HepG2 (cell line): ENCODE data around the gene GCNT2. TPM values are rescaled to one million over a fixed set of nuclear protein-coding genes. Genes with fewer than 3 reads are reported as not detected.

Source experiments
- ATAC-seq: fragments of 200-7000 bp; cut with Tn5 transposase; 3 replicates; pipeline ENCODE4 v1.9.1; 2020; ENCODE audit warnings: mild to moderate bottlenecking, moderate library complexity
- BruUV-seq: library from RNA; stranded (reverse); fragments of 400-500 nt; replicated peaks from 2 replicates; lab custom pipeline; 2021; lab: Mats Ljungman, UMichigan
- CTCF ChIA-PET: fragments of 300-600 bp; formaldehyde crosslinking; extraction: SDS; loops from one replicate; lab custom pipeline; 2021; ENCODE audit warnings: low total read pairs, inconsistent platforms, low intra/inter-chr PET ratio; lab: Yijun Ruan, JAX
- POLR2A ChIA-PET: fragments of 350-600 bp; sonication (Branson Sonifier 250); formaldehyde crosslinking; loops from one replicate; lab custom pipeline; 2020; ENCODE audit warnings: antibody characterized with exemption, inconsistent platforms; lab: Yijun Ruan, JAX
- DNase-seq: peaks from one replicate; pipeline ENCODE4 v3.0.0-alpha.2; 2015; ENCODE audit warnings: low spot score
- FAIRE-seq: peaks from 3 replicates; lab custom pipeline; 2011; peaks lifted over from hg19 to GRCh38; lab: Jason Lieb, UNC
- H2AFZ ChIP-seq: one replicate; pipeline ENCODE4 v1.6.1; 2011; ENCODE audit warnings: low read length, inconsistent platforms
- H3K27ac ChIP-seq: fragments of 300-600 bp; 3 replicates; pipeline ENCODE4 v1.8.0; 2011; ENCODE audit warnings: mixed run types, mild to moderate bottlenecking, mixed read lengths, low read length, inconsistent platforms; ENCODE audit not compliant: insufficient read depth; ENCODE audit errors: extremely low read length
- H3K27me3 ChIP-seq, 2 experiments: fragments of 200-600 bp in 1 of 2; 2 replicates in 1 of 2; 3 replicates in 1 of 2; pipeline versions ENCODE4 v1.6.0 to v1.8.0; 2011; ENCODE audit warnings: low read length in 2 of 2, mild to moderate bottlenecking in 2 of 2, moderate library complexity in 2 of 2, inconsistent platforms in 1 of 2; ENCODE audit not compliant: insufficient read depth in 2 of 2, control insufficient read depth in 1 of 2
- H3K36me3 ChIP-seq, 2 experiments: fragments of 200-600 bp in 1 of 2; replicated peaks in 1 of 2; 2 replicates in 1 of 2; 3 replicates in 1 of 2; pipeline versions ENCODE4 v1.5.1 to v1.8.0; 2011; ENCODE audit warnings: low read length in 2 of 2, inconsistent platforms in 1 of 2; ENCODE audit not compliant: insufficient read depth in 2 of 2, control insufficient read depth in 1 of 2
- H3K4me1 ChIP-seq: 2 replicates; pipeline ENCODE4 v1.5.1; 2012; ENCODE audit warnings: low read length, inconsistent platforms; ENCODE audit not compliant: insufficient read depth
- H3K4me2 ChIP-seq: 2 replicates; pipeline ENCODE4 v1.6.0; 2011; ENCODE audit warnings: low read depth, low read length, inconsistent platforms
- H3K4me3 ChIP-seq, 3 experiments: fragments of 200-600 bp in 1 of 3; sonication (generic), shearing (Covaris generic) in 1 of 3; replicated peaks in 1 of 3; 2 replicates each; pipeline ENCODE4 v1.5.1; 2011 to 2016; ENCODE audit warnings: low read length in 3 of 3, inconsistent platforms in 2 of 3, low read depth in 2 of 3, mild to moderate bottlenecking in 2 of 3, control low read depth in 1 of 3, mixed read lengths in 1 of 3; ENCODE audit not compliant: insufficient read depth in 1 of 3
- H3K79me2 ChIP-seq: one replicate; pipeline ENCODE4 v1.6.1; 2011; ENCODE audit warnings: low read length, inconsistent platforms; ENCODE audit not compliant: insufficient read depth
- H3K9ac ChIP-seq: 2 replicates; pipeline ENCODE4 v1.6.0; 2011; ENCODE audit warnings: mild to moderate bottlenecking, low read depth, low read length, inconsistent platforms; ENCODE audit not compliant: insufficient read depth
- H3K9me3 ChIP-seq: 2 replicates; pipeline ENCODE4 v1.5.1; 2012; ENCODE audit warnings: mild to moderate bottlenecking, low read length
- H4K20me1 ChIP-seq: 2 replicates; pipeline ENCODE4 v1.6.0; 2011; ENCODE audit warnings: inconsistent platforms, mild to moderate bottlenecking, low read length, moderate library complexity; ENCODE audit not compliant: insufficient read depth
- ARNTL ChIP-seq: sonication (generic); formaldehyde crosslinking; IDR thresholded peaks from 2 replicates; pipeline ENCODE4 v1.4.0; 2020; ENCODE audit warnings: mild to moderate bottlenecking, missing genetic modification reagents
- ATF4 ChIP-seq, 2 experiments: fragments of 450-650 bp in 1 of 2; sonication (generic) in 1 of 2; formaldehyde crosslinking; IDR thresholded peaks; 2 replicates each; pipeline versions ENCODE4 v1.5.0 to v1.8.0; 2020 to 2022; ENCODE audit warnings: mild to moderate bottlenecking in 1 of 2, missing genetic modification reagents in 1 of 2
- ATF7 ChIP-seq, 2 experiments: fragments of 450-650 bp in 1 of 2; sonication (generic) in 1 of 2; formaldehyde crosslinking in 1 of 2; IDR thresholded peaks; 2 replicates each; pipeline versions ENCODE4 v1.4.0 to v1.6.1; 2016 to 2020; ENCODE audit warnings: antibody characterized with exemption in 1 of 2, mild to moderate bottlenecking in 1 of 2, missing genetic modification reagents in 1 of 2
- CENPT ChIP-seq: sonication (generic); formaldehyde crosslinking; IDR thresholded peaks from 2 replicates; pipeline ENCODE4 v1.8.0; 2022; ENCODE audit warnings: low read depth, mild to moderate bottlenecking, moderate library complexity, missing genetic modification reagents
- FOXA1 ChIP-seq, 2 experiments: fragments of 450-650 bp in 1 of 2; sonication (generic) in 1 of 2; formaldehyde crosslinking in 1 of 2; IDR thresholded peaks; 2 replicates each; pipeline versions ENCODE4 v1.4.0 to v1.6.1; 2016 to 2020; ENCODE audit warnings: missing genetic modification reagents in 1 of 2
- FOXP1 ChIP-seq, 2 experiments: fragments of 450-650 bp in 1 of 2; IDR thresholded peaks; 2 replicates each; pipeline ENCODE4 v1.6.1; 2017 to 2018; ENCODE audit warnings: antibody characterized with exemption in 1 of 2
- GZF1 ChIP-seq: sonication (generic); formaldehyde crosslinking; IDR thresholded peaks from 2 replicates; pipeline ENCODE4 v1.5.1; 2020; ENCODE audit warnings: mild to moderate bottlenecking, missing genetic modification reagents
- HDAC6 ChIP-seq: fragments of 200-600 bp; sonication (generic); IDR thresholded peaks from 2 replicates; pipeline ENCODE4 v1.7.0; 2017; ENCODE audit warnings: mild to moderate bottlenecking, antibody characterized with exemption, low read length, low read depth
- HMGA1 ChIP-seq: sonication (generic); formaldehyde crosslinking; conservative IDR thresholded peaks from 2 replicates; pipeline ENCODE4 v1.4.0; 2020; ENCODE audit warnings: missing genetic modification reagents
- HNRNPL ChIP-seq: fragments of 200-400 bp; formaldehyde crosslinking; IDR thresholded peaks from 2 replicates; pipeline ENCODE4 v1.6.1; 2017; ENCODE audit warnings: mild to moderate bottlenecking, low read depth, low read length
- HOXA7 ChIP-seq: sonication (generic); formaldehyde crosslinking; IDR thresholded peaks from 2 replicates; pipeline ENCODE4 v1.8.1; 2022; ENCODE audit warnings: mild to moderate bottlenecking, missing genetic modification reagents, moderate library complexity
- KAT8 ChIP-seq: IDR thresholded peaks from 2 replicates; pipeline ENCODE4 v1.6.1; 2016; ENCODE audit warnings: missing genetic modification reagents, missing compliant biosample characterization
- MAFF ChIP-seq: IDR thresholded peaks from 2 replicates; pipeline ENCODE4 v1.6.1; 2011; ENCODE audit warnings: low read depth, low read length, improper control_type of control experiment
- NR1H2 ChIP-seq: sonication (generic); formaldehyde crosslinking; IDR thresholded peaks from 2 replicates; pipeline ENCODE4 v1.8.1; 2022; ENCODE audit warnings: low read depth, missing genetic modification reagents, borderline replicate concordance
- PPARG ChIP-seq: conservative IDR thresholded peaks from 2 replicates; pipeline ENCODE4 v1.6.1; 2016; ENCODE audit warnings: missing biosample characterization, missing genetic modification reagents
- PRMT3 ChIP-seq: sonication (generic); formaldehyde crosslinking; IDR thresholded peaks from 2 replicates; pipeline ENCODE4 v1.8.1; 2022; ENCODE audit warnings: low read depth, mild to moderate bottlenecking, moderate library complexity, missing genetic modification reagents, borderline replicate concordance
- RFX1 ChIP-seq: fragments of 450-650 bp; IDR thresholded peaks from 2 replicates; pipeline ENCODE4 v1.6.1; 2017
- SKIL ChIP-seq: sonication (generic); formaldehyde crosslinking; IDR thresholded peaks from 2 replicates; pipeline ENCODE4 v1.8.0; 2022; ENCODE audit warnings: missing genetic modification reagents, mild to moderate bottlenecking, moderate library complexity, borderline replicate concordance
- SP2 ChIP-seq: sonication (generic); formaldehyde crosslinking; IDR thresholded peaks from 2 replicates; pipeline ENCODE4 v1.5.1; 2020; ENCODE audit warnings: mild to moderate bottlenecking, missing genetic modification reagents
- TSC22D2 ChIP-seq: sonication (generic); formaldehyde crosslinking; IDR thresholded peaks from 2 replicates; pipeline ENCODE4 v1.5.1; 2020; ENCODE audit warnings: missing genetic modification reagents, mild to moderate bottlenecking, borderline replicate concordance
- ZNF3 ChIP-seq: IDR thresholded peaks from 2 replicates; pipeline ENCODE4 v1.7.0; 2017; ENCODE audit warnings: inconsistent platforms
- ZNF780A ChIP-seq: sonication (generic); formaldehyde crosslinking; IDR thresholded peaks from 2 replicates; pipeline ENCODE4 v1.8.0; 2022; ENCODE audit warnings: mild to moderate bottlenecking, missing genetic modification reagents, moderate library complexity
- WGBS: methylation state at CpG from one replicate; pipeline ENCODE4 v1.1.6; 2017; ENCODE audit warnings: low lambda C conversion rate; 5-methylcytosine and 5-hydroxymethylcytosine counted together
- in situ Hi-C: cut with HindIII; loops from 2 replicates; pipeline ENCODE4 v1.10.0; 2017; ENCODE audit warnings: low pct_unique_long_range_greater_than_20kb; ENCODE audit not compliant: extremely low pct_ligation_motif_present
- intact Hi-C: fragments of 100-400 bp; cut with micrococcal nuclease; formaldehyde crosslinking; loops from one replicate; pipeline ENCODE4 v1.10.0; 2022; ENCODE audit not compliant: unreplicated experiment
- polyA plus RNA-seq, 8 experiments: library from polyadenylated mRNA; depleted of rRNA in 3 of 8; stranded (reverse) in 7 of 8; unstranded in 1 of 8; fragments of >200 nt; fragmentation: Illumina TruSeq in 4 of 8; extraction: Trizol in 4 of 8; gene quantifications; 2 replicates each; pipeline versions ENCODE4 v1.2.1 to v1.2.3, GENCODE V29; 2011 to 2016; ENCODE audit warnings: low read depth in 4 of 8, missing spikeins in 1 of 8, mixed read lengths in 1 of 8; ENCODE audit not compliant: insufficient read depth in 1 of 8
- total RNA-seq, 5 experiments: library from RNA; depleted of rRNA; stranded (reverse); fragments of >200 nt; fragmentation: Illumina TruSeq; extraction: Trizol; gene quantifications; 2 replicates each; pipeline ENCODE4 v1.2.3, GENCODE V29; 2016; ENCODE audit warnings: low read depth in 1 of 5

Gene GCNT2
- total and polyA plus RNA-seq, 2 of the 13 experiments (the other 11 are each of a cell fraction or from before 2014, with no cell fraction given): 11.8 to 31.9 TPM

DNA sequence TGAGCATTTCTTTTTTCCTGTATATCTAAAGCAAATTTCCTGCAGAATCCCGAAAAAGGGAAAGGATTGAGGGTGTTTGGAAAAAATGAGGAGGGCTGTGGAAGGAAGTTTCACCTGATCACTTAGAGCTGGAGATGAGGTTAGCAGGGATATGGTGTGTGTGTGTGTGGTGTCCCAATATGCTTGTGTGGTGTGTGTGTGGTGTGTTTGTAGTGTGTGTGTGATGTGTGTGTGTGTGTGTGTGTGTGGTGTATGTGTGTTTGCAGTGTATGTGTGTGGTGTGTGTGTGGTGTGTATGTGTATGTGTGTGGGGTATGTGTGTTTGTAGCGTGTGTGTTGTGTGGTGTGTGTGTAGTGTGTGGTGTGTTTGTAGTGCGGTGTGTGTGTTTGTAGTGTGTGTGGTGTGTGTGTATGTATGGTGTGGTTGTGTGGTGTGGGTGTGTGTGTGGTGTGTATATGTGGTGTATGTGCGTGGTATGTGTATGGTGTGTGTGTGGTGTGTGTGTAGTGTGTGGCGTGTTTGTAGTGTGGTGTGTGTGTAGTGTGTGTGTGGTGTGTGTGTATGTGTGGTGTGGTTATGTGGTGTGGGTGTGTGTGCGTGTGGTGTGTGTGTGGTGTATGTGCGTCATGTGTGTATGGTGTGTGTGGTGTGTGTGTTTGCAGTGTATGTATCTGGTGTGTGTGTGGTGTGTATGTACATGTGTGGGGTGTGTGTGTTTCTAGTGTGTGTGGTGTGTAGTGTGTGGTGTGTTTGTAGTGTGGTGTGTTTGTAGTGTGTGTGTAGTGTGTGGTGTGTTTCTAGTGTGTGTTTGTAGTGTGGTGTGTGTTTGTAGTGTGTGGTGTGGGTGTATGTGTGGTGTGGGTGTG is 67.6 kb downstream of the GCNT2 start:
- Histone ChIP-seq H3K36me3 (peaks cover 0 to 3% of the 10 kb centered on the region in 2 experiments; a peak in 1 of 5 replicates), H3K27me3 (no peaks in the 10 kb centered on the region; a peak in 1 of 5 replicates), H4K20me1 (no peaks in the 10 kb centered on the region; the same call in none of the 2 replicates), H3K27ac (no peak overlapping the region), H3K4me1 (peaks cover 13% of the 10 kb centered on the region), H3K9me3 (no peaks in the 10 kb centered on the region), H2AFZ (no peak overlapping the region), H3K79me2 (no peaks in the 10 kb centered on the region), H3K4me2 (no peak overlapping the region), H3K4me3 (no peak overlapping the region), H3K9ac (no peak overlapping the region)
- ChIA-PET POLR2A (no interaction called here), CTCF (no interaction called here)
- no TSS peak for BruUV-seq
- peak; percentile 75 for FAIRE-seq
- WGBS: 96% methylated on average over 7 of the region's 7 CpGs
- ATAC-seq: no peak
- intact Hi-C loops (no loop called here), in situ Hi-C loops (no loop called here)
- DNase-seq: no peak
- TF ChIP-seq CENPT (CRISPR knock-in tag) (peak; percentile 38; the same call in 1 of the 2 replicates), MAFF (no peak), HDAC6 (no peak), ATF7 (IDR thresholded peaks at IDR 0.05) (peak; percentile 15; the same call in 1 of the 2 replicates), ATF7 (CRISPR knock-in tag; IDR thresholded peaks at IDR 0.05) (no peak), KAT8 (CRISPR knock-in tag) (no peak), HOXA7 (CRISPR knock-in tag) (peak; percentile 79; the same call in 1 of the 2 replicates), ZNF780A (peak; percentile 65; the same call in 1 of the 2 replicates), PRMT3 (CRISPR knock-in tag) (no peak), HMGA1 (CRISPR knock-in tag) (no peak), ATF4 (CRISPR knock-in tag; IDR thresholded peaks at IDR 0.05) (0 out of 4 replicates have a peak, but pooled peaks of 1 of the 2 experiments have one; percentile 16), ZNF3 (no peak), TSC22D2 (no peak), GZF1 (CRISPR knock-in tag) (no peak), SP2 (CRISPR knock-in tag) (no peak), ARNTL (CRISPR knock-in tag) (no peak), RFX1 (no peak), FOXP1 (IDR thresholded peaks at IDR 0.05) (peak; percentile 7), FOXP1 (CRISPR knock-in tag; IDR thresholded peaks at IDR 0.05) (no peak), SKIL (0 out of 2 replicates have a peak, but pooled peaks have one; percentile 27), PPARG (no peak), HNRNPL (peak; percentile 56; the same call in 1 of the 2 replicates), FOXA1 (IDR thresholded peaks at IDR 0.05) (peak; percentile 37; the same call in 1 of the 2 replicates), FOXA1 (CRISPR knock-in tag; IDR thresholded peaks at IDR 0.05) (no peak), NR1H2 (CRISPR knock-in tag) (no peak)
